GF-D8 (cell line): ENCODE data around the gene C19orf44.
"Not testable (repeated sequence)": the region's sequence is repeated elsewhere in the genome, so short reads cannot be mapped to it uniquely, and the experiment has no call there.

Source experiments
- DNase-seq: peaks from one replicate; lab custom pipeline; 2025; lab: John Stamatoyannopoulos, UW

C19orf44 gene

GRCh38 chr19:16495982-16496612 lies at the start of gene C19orf44, which contains the start of gene CALR3:
C19orf44 (plus strand) TSS chr19:16496394; CDS start chr19:16500793, 4,399 bp downstream.
CALR3 (minus strand) TSS chr19:16496167; CDS start chr19:16496129, 38 bp downstream.
- DNase-seq: peak; percentile 94

- DNase-seq: peak; percentile 88
These were observed 49.3 kb upstream of the C19orf44 start for GRCh38 chr19:16446724-16447368.

- DNase-seq: not testable (repeated sequence)
These were observed 47.3 kb upstream of the C19orf44 start for GRCh38 chr19:16448872-16449271.

GRCh38 chr19:16449330-16449961 lies 46.7 kb upstream of the C19orf44 start:
- DNase-seq: peak; percentile 82

- DNase-seq: no peak
These were observed 43.9 kb upstream of the C19orf44 start for GRCh38 chr19:16452325-16452724.

GRCh38 chr19:16454351-16454918 lies 41.8 kb upstream of the C19orf44 start:
- no peak for DNase-seq

GRCh38 chr19:16455489-16455888 lies 40.7 kb upstream of the C19orf44 start:
- DNase-seq: no peak

GRCh38 chr19:16456652-16457194 lies 39.5 kb upstream of the C19orf44 start:
- DNase-seq: no peak

- no peak for DNase-seq
These were observed 38.8 kb upstream of the C19orf44 start for GRCh38 chr19:16457195-16457953.

GRCh38 chr19:16457954-16458331 lies 38.3 kb upstream of the C19orf44 start:
- no peak for DNase-seq

GRCh38 chr19:16458391-16459341 lies 37.5 kb upstream of the C19orf44 start:
- no peak for DNase-seq

GRCh38 chr19:16459680-16460079 lies 36.5 kb upstream of the C19orf44 start:
- DNase-seq: no peak

- no peak for DNase-seq
These were observed 35.7 kb upstream of the C19orf44 start for GRCh38 chr19:16460454-16460853.

- no peak for DNase-seq
These were observed 34.6 kb upstream of the C19orf44 start for GRCh38 chr19:16461630-16462051.

- DNase-seq: no peak
These were observed 33.4 kb upstream of the C19orf44 start for GRCh38 chr19:16462757-16463250.

GRCh38 chr19:16463341-16463990 lies 32.7 kb upstream of the C19orf44 start:
- DNase-seq: no peak

- DNase-seq: no peak
These were observed 32.1 kb upstream of the C19orf44 start for GRCh38 chr19:16463991-16464575.

GRCh38 chr19:16465239-16465638 lies 31.0 kb upstream of the C19orf44 start:
- no peak for DNase-seq

- DNase-seq: not testable (repeated sequence)
These were observed 29.3 kb upstream of the C19orf44 start for GRCh38 chr19:16466802-16467427.
